ENCODE measurements around the gene ZNF710. TPM values are rescaled to one million over a fixed set of nuclear protein-coding genes. Genes with fewer than 3 reads are reported as not detected.

The ZNF710 gene
- total RNA-seq, 1 experiment from 2014 or later = 40.7 TPM

DNA sequence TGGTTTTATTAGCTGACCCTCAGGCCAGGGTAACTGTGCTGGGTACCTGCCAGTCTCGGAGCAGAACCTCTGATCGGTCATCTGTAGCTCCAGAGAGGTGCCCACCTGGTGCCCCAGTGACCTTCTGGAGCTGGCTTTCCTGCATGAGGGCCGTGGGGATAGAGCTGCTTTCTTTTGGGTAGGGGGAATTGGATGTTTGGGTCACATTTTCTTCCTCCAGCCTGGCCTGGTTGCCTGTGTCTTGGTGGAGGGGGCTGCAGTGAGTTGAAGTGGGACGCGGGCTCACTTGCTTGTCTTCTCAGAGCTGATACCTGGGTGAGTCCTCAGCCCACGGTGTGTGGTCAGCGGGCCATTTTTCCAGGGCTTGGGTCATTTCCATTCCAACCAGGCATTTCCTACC lies 2.6 kb downstream of the ZNF710 start:
- peaks cover 7% of the 10 kb centered on the region for H3K27me3 Mint-ChIP-seq (ENCODE audit: low read depth)
- no peak overlapping the region for H3K27ac Mint-ChIP-seq
- Histone ChIP-seq H3K4ac (ENCODE audit: low read depth, low read length) (no peak overlapping the region), H2BK5ac (ENCODE audit: insufficient read length, low read length) (no peak overlapping the region), H3K56ac (ENCODE audit: insufficient read length, low read depth, low read length) (no peak overlapping the region), H3K23me2 (ENCODE audit: insufficient read length, low read depth, low read length, poor library complexity, severe bottlenecking) (peaks cover 15% of the 10 kb centered on the region), H2BK120ac (ENCODE audit: low read depth, low read length, poor library complexity, severe bottlenecking) (no peak overlapping the region), H3K27me3 (ENCODE audit: insufficient read depth, low read length) (no peaks in the 10 kb centered on the region; the same call in 1 of the 2 replicates), H3K14ac (ENCODE audit: insufficient read depth, low read length) (no peak overlapping the region), H3K4me1 (ENCODE audit: insufficient read depth, low read length) (peaks cover 6% of the 10 kb centered on the region; the same call in 1 of the 2 replicates), H3T11ph (ENCODE audit: low read length) (no peak overlapping the region), H4K20me1 (ENCODE audit: control insufficient read depth, insufficient read depth, insufficient read length) (no peaks in the 10 kb centered on the region), H2BK20ac (ENCODE audit: low read depth, low read length, poor library complexity, severe bottlenecking) (no peak overlapping the region), H4K8ac (replicated peaks; ENCODE audit: insufficient read length, low read depth, low read length) (no peak overlapping the region), H3K4me2 (ENCODE audit: insufficient read depth, insufficient read length, low read length) (no peak overlapping the region), H4K5ac (ENCODE audit: insufficient read length, low read depth, low read length) (no peak overlapping the region), H3K79me2 (ENCODE audit: insufficient read depth, low read length) (peaks cover 5% of the 10 kb centered on the region; the same call in 1 of the 2 replicates), H3K9ac (ENCODE audit: extremely low read depth, insufficient read length, low read length) (no peak overlapping the region), H3K9me3 (ENCODE audit: control insufficient read depth, low read depth, low read length) (no peaks in the 10 kb centered on the region), H2AFZ (ENCODE audit: low read length) (no peak overlapping the region), H4K91ac (ENCODE audit: insufficient read length, low read depth, low read length) (no peak overlapping the region), H2BK12ac (ENCODE audit: insufficient read length, low read depth, low read length) (no peak overlapping the region), H2AK5ac (ENCODE audit: insufficient read length, low read length) (no peak overlapping the region), H3K79me1 (ENCODE audit: insufficient read depth, low read depth, low read length, poor library complexity, severe bottlenecking) (no peaks in the 10 kb centered on the region), H2BK15ac (ENCODE audit: low read depth, low read length) (no peak overlapping the region), H3K23ac (ENCODE audit: insufficient read length, low read depth, low read length) (no peak overlapping the region), H3K18ac (ENCODE audit: insufficient read length, low read depth, low read length) (no peak overlapping the region), H3K27ac (ENCODE audit: insufficient read length, low read depth, low read length) (no peak overlapping the region)
- no peaks in the 10 kb centered on the region; a peak in 1 of 5 replicates for H3K9me3 Mint-ChIP-seq
- TF ChIP-seq, protein P1, sequence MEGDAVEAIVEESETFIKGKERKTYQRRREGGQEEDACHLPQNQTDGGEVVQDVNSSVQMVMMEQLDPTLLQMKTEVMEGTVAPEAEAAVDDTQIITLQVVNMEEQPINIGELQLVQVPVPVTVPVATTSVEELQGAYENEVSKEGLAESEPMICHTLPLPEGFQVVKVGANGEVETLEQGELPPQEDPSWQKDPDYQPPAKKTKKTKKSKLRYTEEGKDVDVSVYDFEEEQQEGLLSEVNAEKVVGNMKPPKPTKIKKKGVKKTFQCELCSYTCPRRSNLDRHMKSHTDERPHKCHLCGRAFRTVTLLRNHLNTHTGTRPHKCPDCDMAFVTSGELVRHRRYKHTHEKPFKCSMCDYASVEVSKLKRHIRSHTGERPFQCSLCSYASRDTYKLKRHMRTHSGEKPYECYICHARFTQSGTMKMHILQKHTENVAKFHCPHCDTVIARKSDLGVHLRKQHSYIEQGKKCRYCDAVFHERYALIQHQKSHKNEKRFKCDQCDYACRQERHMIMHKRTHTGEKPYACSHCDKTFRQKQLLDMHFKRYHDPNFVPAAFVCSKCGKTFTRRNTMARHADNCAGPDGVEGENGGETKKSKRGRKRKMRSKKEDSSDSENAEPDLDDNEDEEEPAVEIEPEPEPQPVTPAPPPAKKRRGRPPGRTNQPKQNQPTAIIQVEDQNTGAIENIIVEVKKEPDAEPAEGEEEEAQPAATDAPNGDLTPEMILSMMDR (conservative IDR thresholded peaks at IDR 0.05) = no peak
- no CpG with 5 or more reads among the region's 7 CpGs for WGBS (ENCODE audit: extremely low coverage, insufficient read length, low lambda C conversion rate)
- no peak for DNase-seq
- H3K36me3 Mint-ChIP-seq (ENCODE audit: insufficient read depth in 1 of 3, low read depth in 3 of 3) = peaks cover 3 to 9% (median 4%) of the 10 kb centered on the region in 3 experiments; a peak in 5 of 7 replicates
- peak overlapping the region; percentile 78 to 89; a peak in 3 of 5 replicates for H3K4me3 Mint-ChIP-seq
- H3K4me1 Mint-ChIP-seq = peaks cover 53 to 55% of the 10 kb centered on the region in 2 experiments
